Tibial nerve (tissue), 4 donors: ENCODE data around the gene FSD1. TPM values are rescaled to one million over a fixed set of nuclear protein-coding genes. Genes with fewer than 3 reads are reported as not detected.

Experiments
- DNase-seq, 2 donors: peaks; one replicate each; pipeline ENCODE4 v3.0.0-alpha.2; 2019; ENCODE audit warnings: low spot score in 2 of 2
- H3K27ac ChIP-seq, 4 donors: fragments of 200-600 bp; sonication (generic) in 3 of 4; one replicate each; pipeline ENCODE4 v1.5.1; 2017 to 2019; ENCODE audit warnings: mild to moderate bottlenecking in 1 of 4
- H3K27me3 ChIP-seq, 2 donors: fragments of 200-600 bp; sonication (generic) in 1 of 2; one replicate each; pipeline versions ENCODE4 v1.5.1 to v1.6.0; 2017 to 2019
- H3K36me3 ChIP-seq, 3 donors: fragments of 200-600 bp; sonication (generic); one replicate each; pipeline ENCODE4 v1.5.1; 2018 to 2019
- H3K4me1 ChIP-seq, 4 donors: fragments of 200-600 bp; sonication (generic) in 3 of 4; one replicate each; pipeline ENCODE4 v1.5.1; 2017 to 2019
- H3K4me3 ChIP-seq, 4 donors: fragments of 200-600 bp; sonication (generic) in 3 of 4; one replicate each; pipeline ENCODE4 v1.5.1; 2017 to 2019; ENCODE audit warnings: mild to moderate bottlenecking in 1 of 4, moderate library complexity in 1 of 4
- H3K9me3 ChIP-seq, 4 donors: fragments of 200-600 bp; sonication (generic) in 3 of 4; one replicate each; pipeline ENCODE4 v1.5.1; 2017 to 2019
- CTCF ChIP-seq, 5 experiments: fragments of 200-600 bp in 3 of 5; fragments of 450-650 bp in 2 of 5; sonication (generic) in 3 of 5; IDR thresholded peaks; one replicate each; pipeline ENCODE4 v1.5.1; 2016 to 2019; ENCODE audit warnings: antibody characterized with exemption in 5 of 5, mild to moderate bottlenecking in 3 of 5, moderate library complexity in 2 of 5
- EP300 ChIP-seq, 2 donors: sonication (generic); formaldehyde crosslinking; IDR thresholded peaks; one replicate each; pipeline ENCODE4 v1.6.1; 2017; ENCODE audit warnings: antibody characterized with exemption in 2 of 2, mild to moderate bottlenecking in 1 of 2
- POLR2A ChIP-seq, 2 donors: fragments of 450-650 bp; IDR thresholded peaks; one replicate each; pipeline ENCODE4 v1.6.1; 2017; ENCODE audit warnings: antibody characterized with exemption in 2 of 2, mild to moderate bottlenecking in 2 of 2, moderate library complexity in 2 of 2
- WGBS, 2 donors: methylation state at CpG; one replicate each; pipeline ENCODE4 v1.1.5; 2018; 5-methylcytosine and 5-hydroxymethylcytosine counted together
- total RNA-seq, 4 donors: library from RNA; depleted of rRNA; stranded (reverse); fragments of >200 nt; gene quantifications; one replicate each; pipeline ENCODE4 v1.1.0, GENCODE V29; 2016

Gene FSD1
- total RNA-seq, 4 donors from 2014 or later = 0.87 TPM; not detected in 3

- WGBS, 2 donors = 0% methylated on average over 39 of the region's 39 CpGs
- Histone ChIP-seq H3K4me3 (peak overlapping the region; percentile 57 to 86 (median 70)), H3K27me3 (no peaks in the 10 kb centered on the region), H3K36me3 (peaks cover 0 to 21% (median 0%) of the 10 kb centered on the region in 3 donors), H3K27ac (peak overlapping the region; percentile 82 to 96 (median 92)), H3K9me3 (no peaks in the 10 kb centered on the region), H3K4me1 (peaks cover 0 to 24% (median 11%) of the 10 kb centered on the region in 4 donors)
- peak in 3 of 5 experiments; percentile 15 to 79 (median 77) for TF ChIP-seq CTCF (IDR thresholded peaks at IDR 0.05)
- peak; percentile 84 to 96 for TF ChIP-seq EP300 (IDR thresholded peaks at IDR 0.05)
- TF ChIP-seq POLR2A (IDR thresholded peaks at IDR 0.05) = peak; percentile 84 to 96
- peak; percentile 89 to 99 for DNase-seq
These were observed 38.4 kb downstream of the FSD1 start for GRCh38 chr19:4342615-4343369.

- Histone ChIP-seq H3K27me3 (no peaks in the 10 kb centered on the region), H3K27ac (peak within 1 kb of the TSS; percentile 82 to 96 (median 92)), H3K4me3 (peak within 1 kb of the TSS; percentile 57 to 86 (median 70)), H3K9me3 (no peaks in the 10 kb centered on the region), H3K36me3 (peaks cover 0 to 27% (median 0%) of the 10 kb centered on the region in 3 donors), H3K4me1 (peaks cover 0 to 17% (median 11%) of the 10 kb centered on the region in 4 donors)
- DNase-seq = peak; percentile 89 to 90
- peak in 1 of 2 donors; percentile 49 for TF ChIP-seq POLR2A (IDR thresholded peaks at IDR 0.05)
- peak in 1 of 2 donors; percentile 31 for TF ChIP-seq EP300 (IDR thresholded peaks at IDR 0.05)
- TF ChIP-seq CTCF (IDR thresholded peaks at IDR 0.05) = peak in 1 of 5 experiments; percentile 5
- WGBS, 2 donors = 7 to 15% methylated on average over 31 to 57 of the region's 101 CpGs
These were observed 39.2 kb downstream of the FSD1 start, which contains the start of gene MPND for GRCh38 chr19:4343370-4344307. TSS of gene MPND (plus strand) at chr19:4343562. CDS start at chr19:4343594, 32 bp downstream.

GRCh38 chr19:4345342-4346019 is 41.1 kb downstream of the FSD1 start:
- Histone ChIP-seq H3K36me3 (peaks cover 0 to 41% (median 0%) of the 10 kb centered on the region in 3 donors), H3K9me3 (no peaks in the 10 kb centered on the region), H3K4me1 (peaks cover 0 to 13% (median 11%) of the 10 kb centered on the region in 4 donors), H3K27me3 (no peaks in the 10 kb centered on the region), H3K4me3 (no peak overlapping the region), H3K27ac (no peak overlapping the region)
- WGBS, 2 donors = 86 to 91% methylated on average over 15 of the region's 15 CpGs
- TF ChIP-seq POLR2A (IDR thresholded peaks at IDR 0.05) = no peak
- TF ChIP-seq CTCF (IDR thresholded peaks at IDR 0.05) = no peak
- no peak for TF ChIP-seq EP300 (IDR thresholded peaks at IDR 0.05)
- no peak for DNase-seq

GRCh38 chr19:4346020-4346383 is 41.6 kb downstream of the FSD1 start:
- TF ChIP-seq CTCF (IDR thresholded peaks at IDR 0.05) (no peak), EP300 (IDR thresholded peaks at IDR 0.05) (no peak), POLR2A (IDR thresholded peaks at IDR 0.05) (no peak)
- Histone ChIP-seq H3K27ac (no peak overlapping the region), H3K9me3 (no peaks in the 10 kb centered on the region), H3K4me3 (no peak overlapping the region), H3K4me1 (peaks cover 0 to 13% (median 11%) of the 10 kb centered on the region in 4 donors), H3K27me3 (no peaks in the 10 kb centered on the region), H3K36me3 (peaks cover 0 to 41% (median 0%) of the 10 kb centered on the region in 3 donors)
- DNase-seq = no peak
- WGBS, 2 donors = 94 to 97% methylated on average over 6 of the region's 6 CpGs
